HG02981 (cell line): ENCODE data around the gene PCDHGA5.
"Not testable (repeated sequence)": the region's sequence is repeated elsewhere in the genome, so short reads cannot be mapped to it uniquely, and the experiment has no call there.

Experiments used
- ATAC-seq: cut with Tn5 transposase; IDR thresholded peaks from one replicate; pipeline ENCODE4 v1.9.1; 2021; ENCODE audit warnings: mild to moderate bottlenecking, moderate library complexity; ENCODE audit not compliant: unreplicated experiment

Gene PCDHGA5

DNA sequence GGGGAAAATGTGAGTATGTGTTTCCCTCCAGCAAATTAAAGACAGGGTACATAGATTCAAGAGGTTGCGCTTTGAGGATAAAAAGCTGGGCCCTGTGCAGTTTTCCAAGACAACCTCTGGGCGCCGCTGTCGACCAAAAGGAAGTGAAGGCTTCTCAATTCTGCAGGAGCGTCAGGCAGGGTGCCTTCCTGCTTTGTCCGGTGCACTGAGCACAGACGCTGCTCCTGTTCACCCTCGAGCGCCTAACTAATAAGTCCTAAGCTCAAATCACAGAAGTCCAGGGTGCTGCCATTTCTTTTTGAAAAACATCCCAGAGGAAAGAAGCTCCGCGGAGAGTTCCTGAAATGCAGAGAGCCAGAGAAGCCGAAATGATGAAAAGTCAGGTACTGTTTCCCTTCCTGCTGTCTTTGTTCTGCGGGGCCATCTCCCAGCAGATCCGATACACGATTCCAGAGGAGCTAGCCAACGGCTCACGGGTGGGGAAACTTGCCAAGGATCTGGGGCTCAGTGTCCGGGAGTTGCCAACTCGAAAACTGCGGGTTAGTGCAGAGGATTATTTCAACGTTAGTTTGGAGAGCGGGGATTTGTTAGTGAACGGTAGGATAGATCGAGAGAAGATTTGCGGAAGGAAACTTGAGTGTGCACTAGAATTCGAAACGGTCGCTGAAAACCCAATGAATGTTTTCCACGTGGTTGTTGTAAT, 13.9 kb upstream of the PCDHGA5 start, which contains the start of gene PCDHGB1:
PCDHGB1 (plus strand) TSS at position 183 of the 703 bp plus-strand sequence; CDS start at position 345, 162 bp downstream.
- ATAC-seq = peak; percentile 45

GRCh38 chr5:141351591-141351990, 12.4 kb upstream of the PCDHGA5 start:
- ATAC-seq = no peak

GRCh38 chr5:141354900-141355469, 9.0 kb upstream of the PCDHGA5 start, which contains the start of gene PCDHGA4:
TSS of gene PCDHGA4 (plus strand) at chr5:141355021. CDS start at chr5:141355108, 87 bp downstream.
- no peak for ATAC-seq

DNA sequence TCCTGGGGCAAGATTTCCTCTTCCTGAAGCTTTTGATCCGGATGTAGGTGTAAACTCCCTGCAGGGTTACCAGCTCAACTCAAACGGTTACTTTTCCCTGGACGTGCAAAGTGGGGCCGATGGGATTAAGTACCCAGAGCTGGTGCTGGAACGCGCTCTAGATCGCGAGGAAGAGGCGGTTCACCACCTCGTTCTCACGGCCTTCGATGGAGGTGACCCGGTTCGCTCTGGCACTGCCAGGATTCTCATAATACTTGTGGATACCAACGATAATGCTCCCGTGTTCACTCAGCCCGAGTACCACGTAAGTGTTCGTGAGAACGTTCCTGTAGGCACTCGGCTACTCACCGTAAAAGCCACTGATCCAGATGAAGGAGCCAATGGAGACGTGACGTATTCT, 8.3 kb upstream of the PCDHGA5 start:
- no peak for ATAC-seq

DNA sequence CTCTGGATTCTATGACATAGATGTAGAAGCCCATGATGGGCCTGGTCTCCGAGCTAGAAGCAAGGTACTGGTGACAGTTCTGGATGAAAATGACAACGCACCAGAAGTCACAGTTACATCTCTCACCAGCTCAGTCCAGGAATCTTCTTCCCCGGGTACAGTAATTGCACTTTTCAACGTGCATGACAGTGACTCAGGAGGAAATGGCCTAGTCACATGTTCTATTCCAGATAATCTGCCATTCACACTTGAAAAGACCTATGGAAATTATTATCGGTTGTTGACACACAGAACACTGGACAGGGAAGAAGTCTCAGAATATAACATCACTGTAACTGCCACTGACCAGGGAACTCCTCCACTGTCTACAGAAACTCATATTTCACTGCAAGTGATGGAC, 7.8 kb upstream of the PCDHGA5 start:
- no peak for ATAC-seq

GRCh38 chr5:141356950-141357349, 7.0 kb upstream of the PCDHGA5 start:
- no peak for ATAC-seq

GRCh38 chr5:141359790-141360426, 4.1 kb upstream of the PCDHGA5 start, which contains the start of gene PCDHGB2:
TSS of gene PCDHGB2 (plus strand) at chr5:141359994. CDS start at chr5:141360136, 142 bp downstream.
- ATAC-seq = no peak

GRCh38 chr5:141360685-141361084, 3.3 kb upstream of the PCDHGA5 start:
- ATAC-seq = no peak

- ATAC-seq = no peak
Measured at GRCh38 chr5:141362719-141363118, 1.2 kb upstream of the PCDHGA5 start.

- no peak for ATAC-seq
Measured at GRCh38 chr5:141366016-141366896, 2.3 kb downstream of the PCDHGA5 start.

DNA sequence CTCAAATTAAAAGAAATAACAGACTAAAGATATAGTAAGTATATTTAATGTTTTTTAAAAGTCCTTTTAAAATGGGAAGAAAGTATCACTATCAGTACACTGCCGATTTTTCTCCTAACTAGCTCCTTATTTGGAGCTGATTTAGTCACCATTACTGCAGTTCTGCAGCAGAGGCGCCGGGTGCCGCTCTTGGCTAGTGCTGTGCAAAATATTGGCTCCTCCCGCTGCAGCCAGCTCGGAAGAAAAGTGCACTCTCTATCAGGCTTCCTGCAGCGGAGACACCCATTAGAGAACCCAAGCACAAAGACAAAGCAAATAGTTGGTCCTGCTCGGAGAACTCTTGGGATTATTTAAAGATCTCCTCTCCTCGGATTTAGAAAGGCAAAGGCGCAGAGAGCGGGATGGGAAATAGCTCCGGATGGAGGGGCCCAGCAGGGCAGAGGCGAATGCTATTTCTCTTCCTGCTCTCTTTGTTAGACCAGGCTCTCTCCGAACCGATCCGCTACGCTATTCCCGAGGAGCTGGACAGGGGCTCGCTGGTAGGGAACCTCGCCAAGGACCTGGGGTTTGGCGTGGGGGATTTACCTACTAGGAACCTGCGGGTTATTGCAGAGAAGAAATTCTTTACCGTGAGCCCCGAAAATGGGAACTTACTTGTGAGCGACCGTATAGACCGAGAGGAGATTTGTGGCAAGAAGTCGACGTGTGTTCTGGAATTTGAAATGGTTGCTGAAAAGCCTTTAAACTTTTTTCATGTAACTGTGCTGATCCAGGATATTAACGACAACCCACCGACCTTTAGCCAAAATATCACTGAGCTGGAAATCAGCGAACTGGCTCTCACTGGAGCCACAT, 6.3 kb downstream of the PCDHGA5 start, which contains the start of gene PCDHGB3:
PCDHGB3 (plus strand) TSS at position 249 of the 855 bp plus-strand sequence; CDS start at position 402, 153 bp downstream.
- peak; percentile 84 for ATAC-seq

GRCh38 chr5:141371572-141372475, 7.9 kb downstream of the PCDHGA5 start:
- no peak for ATAC-seq

DNA sequence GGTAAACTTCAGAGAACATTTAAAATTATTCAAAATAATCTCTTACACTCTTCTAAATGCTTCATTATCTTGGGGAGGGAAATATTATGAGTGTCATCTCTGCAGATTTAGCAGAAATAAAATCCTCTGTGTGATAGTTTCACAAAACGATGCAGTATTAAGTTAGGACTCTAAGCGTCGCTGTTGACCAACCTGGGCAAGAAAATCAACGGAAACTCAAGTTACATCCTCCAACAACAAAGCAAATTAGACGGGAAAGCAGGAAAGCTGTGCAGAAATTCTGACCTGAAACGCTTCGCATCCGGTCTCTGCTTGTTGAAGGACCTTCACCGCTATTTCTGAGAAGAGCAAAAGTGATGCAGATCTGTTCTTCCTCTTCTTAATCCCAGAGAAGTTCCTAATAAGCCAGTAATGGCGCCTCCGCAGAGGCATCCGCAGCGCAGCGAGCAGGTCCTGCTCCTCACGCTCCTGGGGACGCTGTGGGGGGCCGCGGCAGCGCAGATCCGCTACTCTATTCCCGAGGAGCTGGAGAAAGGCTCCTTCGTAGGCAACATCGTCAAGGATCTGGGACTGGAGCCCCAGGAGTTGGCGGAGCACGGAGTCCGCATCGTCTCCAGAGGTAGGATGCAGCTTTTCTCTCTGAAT, 9.8 kb downstream of the PCDHGA5 start, which contains the start of gene PCDHGA6:
PCDHGA6 (plus strand) TSS at position 219 of the 645 bp plus-strand sequence; CDS start at position 412, 193 bp downstream.
- no peak for ATAC-seq

GRCh38 chr5:141374627-141375026, 10.7 kb downstream of the PCDHGA5 start:
- ATAC-seq = no peak

DNA sequence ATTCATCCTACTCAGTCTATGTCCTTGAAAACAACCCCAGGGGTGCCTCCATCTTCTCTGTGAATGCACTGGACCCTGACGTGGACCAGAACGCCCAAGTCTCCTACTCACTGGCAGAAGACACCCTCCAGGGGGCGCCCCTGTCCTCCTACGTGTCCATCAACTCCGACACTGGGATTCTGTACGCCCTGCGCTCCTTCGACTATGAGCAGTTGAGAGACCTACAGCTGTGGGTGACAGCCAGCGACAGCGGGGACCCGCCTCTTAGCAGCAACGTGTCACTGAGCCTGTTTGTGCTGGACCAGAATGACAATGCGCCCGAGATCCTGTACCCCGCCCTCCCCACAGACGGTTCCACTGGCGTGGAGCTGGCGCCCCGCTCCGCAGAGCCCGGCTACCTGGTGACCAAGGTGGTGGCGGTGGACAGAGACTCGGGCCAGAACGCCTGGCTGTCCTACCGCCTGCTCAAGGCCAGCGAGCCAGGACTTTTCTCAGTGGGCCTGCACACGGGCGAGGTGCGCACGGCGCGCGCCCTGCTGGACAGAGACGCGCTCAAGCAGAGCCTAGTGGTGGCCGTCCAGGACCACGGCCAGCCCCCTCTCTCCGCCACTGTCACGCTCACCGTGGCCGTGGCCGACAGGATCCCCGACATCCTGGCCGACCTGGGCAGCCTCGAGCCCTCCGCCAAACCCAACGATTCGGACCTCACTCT, 11.6 kb downstream of the PCDHGA5 start:
- ATAC-seq = not testable (repeated sequence)

- no peak for ATAC-seq
Measured at GRCh38 chr5:141382469-141383294, 18.7 kb downstream of the PCDHGA5 start, which contains the start of gene PCDHGA7. TSS of gene PCDHGA7 (plus strand) at chr5:141382742. CDS start at chr5:141382900, 158 bp downstream.
